Stimulated activated CD4-positive, alpha-beta T cell treated with anti-CD3 and anti-CD28 coated beads, TNF-alpha, amount 100 ng/mL, for 1 hour (primary cell): Measurements from ENCODE around the gene RPP25L.

Source experiments
- DNase-seq, 3 donors: peaks; one replicate each; pipeline ENCODE4 v3.0.0-alpha.2; 2020; ENCODE audit warnings: low read depth in 3 of 3, low spot score in 1 of 3

RPP25L gene

DNA sequence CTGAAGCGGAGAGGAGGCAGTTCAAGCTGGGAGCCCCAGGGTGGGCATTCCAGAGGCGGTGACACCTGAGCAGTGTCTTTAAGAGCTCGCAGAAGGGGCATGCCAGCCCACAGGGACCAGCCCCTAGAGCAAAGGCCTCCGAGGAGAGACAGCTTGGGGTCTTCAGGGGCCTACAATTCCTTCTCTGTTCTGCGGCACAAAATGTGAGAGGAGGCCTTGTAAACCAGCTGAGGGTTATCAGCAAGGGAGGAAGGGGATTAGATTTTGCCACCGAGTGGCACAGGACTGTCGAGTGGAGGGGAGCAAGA, 26.2 kb upstream of the RPP25L start:
- DNase-seq, result no peak

DNA sequence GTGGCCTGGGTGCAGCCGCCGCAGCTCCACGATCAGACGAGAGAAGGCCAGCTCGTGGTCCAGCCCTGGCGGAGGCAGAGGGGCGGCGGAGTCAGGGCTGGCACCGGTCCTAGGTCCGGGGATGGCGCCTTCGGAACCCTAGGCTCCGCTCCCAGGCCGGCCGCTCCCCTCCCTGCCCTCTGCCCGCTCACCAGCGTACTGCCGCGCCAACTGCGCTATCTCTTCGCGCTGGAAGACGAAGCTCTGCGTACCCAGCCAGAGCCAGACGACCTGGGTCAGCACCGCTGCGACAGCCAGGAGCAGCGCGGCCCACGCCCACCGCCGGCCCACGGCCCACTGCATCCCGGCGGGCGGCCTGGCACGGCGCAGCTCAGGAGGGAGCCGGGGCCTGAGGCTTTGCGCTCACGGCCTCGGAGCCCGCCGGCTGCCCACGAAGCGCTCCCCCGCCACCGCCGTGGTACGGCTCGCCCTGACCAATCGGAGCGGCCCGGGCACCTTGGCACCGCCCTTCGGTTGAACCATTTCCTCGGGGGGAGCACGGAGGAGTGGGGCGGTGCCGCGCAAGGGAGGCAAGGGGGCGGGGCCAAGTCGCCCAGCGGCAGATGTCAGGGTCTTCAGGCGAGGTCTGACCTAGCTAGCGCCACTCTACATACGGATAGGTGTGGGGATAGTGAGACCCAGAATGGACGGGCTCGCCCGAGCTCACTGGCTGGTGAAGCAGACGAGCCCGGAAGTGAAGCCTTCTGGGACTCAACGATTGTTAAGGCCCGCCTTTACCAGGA, 25.6 kb upstream of the RPP25L start, which contains the start of gene SIGMAR1:
Gene SIGMAR1 (minus strand): TSS at position 432 of the 782 bp plus-strand sequence. CDS start 90 bp downstream, at position 342.
- peak; percentile 80 to 92 (median 86) for DNase-seq

DNA sequence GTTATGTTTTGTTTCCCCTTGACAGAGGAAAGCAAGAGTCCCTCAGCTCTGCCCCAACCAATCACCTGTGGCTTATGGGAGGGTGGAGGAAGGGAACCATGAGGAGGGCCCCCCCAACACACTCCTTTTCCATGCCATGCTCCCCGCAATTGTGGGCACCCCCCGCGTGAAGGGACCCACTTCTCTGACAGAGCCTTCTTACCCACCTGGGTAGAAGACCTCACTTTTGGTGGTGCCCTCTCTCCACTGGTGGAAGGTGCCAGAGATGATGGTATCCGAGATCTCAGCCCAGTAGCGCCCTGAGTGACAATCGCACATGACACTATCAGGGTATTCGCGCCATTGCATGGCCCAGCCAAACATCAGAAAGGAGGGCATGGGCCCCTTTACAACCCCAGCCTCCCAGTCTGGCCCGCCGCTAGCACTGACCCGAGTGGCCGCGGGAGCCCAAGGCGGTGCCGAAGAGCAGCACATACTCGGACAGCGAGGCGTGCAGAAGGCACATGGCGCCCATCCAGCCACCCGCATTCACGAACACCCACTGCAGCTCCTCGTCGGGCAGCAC, 25.0 kb upstream of the RPP25L start:
- no peak for DNase-seq

DNA sequence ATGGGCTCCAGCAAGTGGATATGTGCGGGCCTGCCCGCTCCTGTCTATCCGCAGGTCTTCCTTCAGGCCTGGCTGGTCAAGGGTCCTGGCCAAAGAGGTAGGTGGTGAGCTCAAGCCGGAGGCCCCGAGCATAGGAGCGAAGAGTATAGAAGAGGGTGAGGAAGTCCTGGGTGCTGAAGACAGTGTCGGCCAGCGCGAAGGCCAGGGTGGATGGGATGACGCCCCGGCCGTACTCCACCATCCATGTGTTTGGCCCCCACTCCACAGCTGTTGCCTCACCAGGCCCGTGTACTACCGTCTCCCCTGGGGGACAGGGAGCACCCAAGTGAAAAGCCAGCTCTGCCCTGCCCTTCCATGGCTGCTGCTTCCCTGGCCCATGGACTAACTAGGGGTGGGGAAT, 23.7 kb upstream of the RPP25L start:
- DNase-seq, result no peak

DNA sequence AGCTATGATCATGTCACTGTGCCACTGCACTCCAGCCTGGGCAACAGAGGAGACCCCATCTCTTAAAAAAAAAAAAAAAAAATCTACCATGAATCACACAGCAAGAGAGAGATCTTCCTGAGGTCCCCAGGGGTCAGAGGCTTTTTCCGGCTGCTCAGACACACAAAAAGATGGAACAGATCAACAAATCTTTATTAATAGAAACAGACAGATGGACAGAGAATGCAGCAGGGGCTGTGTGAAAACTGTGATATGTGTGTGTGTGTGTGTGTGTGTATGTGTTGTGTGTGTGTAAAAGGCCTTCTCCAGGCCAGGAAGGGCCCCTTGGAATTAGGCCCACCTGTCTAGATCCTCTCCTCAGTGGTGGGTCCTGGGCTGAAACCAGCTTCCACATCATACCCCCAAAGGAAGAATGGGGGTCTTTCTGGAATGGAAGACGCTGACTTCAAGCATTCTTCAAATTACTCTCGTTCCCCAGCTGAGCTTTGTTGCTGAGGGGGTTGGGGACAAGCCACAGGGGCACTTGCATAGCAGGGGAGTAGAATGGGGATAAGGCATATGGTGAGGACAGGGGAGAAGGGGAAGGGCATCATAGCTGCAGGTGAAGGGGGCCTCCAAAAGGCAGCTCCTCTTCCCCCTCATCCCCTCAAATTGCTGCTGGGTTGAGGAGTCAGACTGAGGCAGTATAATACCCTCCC, 22.8 kb upstream of the RPP25L start:
- no peak for DNase-seq

DNA sequence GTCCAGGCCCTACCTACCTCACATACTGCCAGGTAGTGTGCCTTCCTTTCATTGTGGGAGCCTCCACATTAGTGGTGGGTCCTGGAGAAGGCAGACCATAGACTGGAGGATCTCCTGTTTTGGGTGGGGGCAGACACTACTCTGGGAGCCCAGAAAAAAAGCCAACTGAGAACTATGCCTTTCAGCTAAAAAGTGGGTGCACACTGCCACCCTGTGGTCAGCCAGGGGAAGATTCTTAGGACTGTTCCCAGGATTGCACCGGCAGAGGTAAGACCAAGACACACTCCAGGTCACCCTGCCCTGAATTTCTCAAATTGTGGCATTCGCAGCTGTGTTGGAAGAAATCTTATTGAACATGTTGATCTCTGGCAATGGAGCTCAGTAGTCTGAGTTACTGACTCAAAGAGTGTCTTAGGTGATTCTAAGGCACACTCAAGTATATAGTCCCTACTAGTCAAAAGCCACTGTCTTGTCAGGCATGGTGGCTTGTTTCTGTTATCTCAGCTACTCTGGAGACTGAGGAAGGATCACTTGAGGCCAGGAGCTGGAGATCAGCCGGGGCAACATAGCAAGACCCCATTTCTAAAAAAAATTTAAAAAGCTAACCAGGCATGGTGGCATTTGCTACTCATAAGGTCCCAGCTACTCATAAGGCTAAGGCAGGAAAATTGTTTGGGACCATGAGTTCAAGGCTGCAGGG, 22.1 kb upstream of the RPP25L start:
- DNase-seq, result peak; percentile 43 to 62 (median 52)

DNA sequence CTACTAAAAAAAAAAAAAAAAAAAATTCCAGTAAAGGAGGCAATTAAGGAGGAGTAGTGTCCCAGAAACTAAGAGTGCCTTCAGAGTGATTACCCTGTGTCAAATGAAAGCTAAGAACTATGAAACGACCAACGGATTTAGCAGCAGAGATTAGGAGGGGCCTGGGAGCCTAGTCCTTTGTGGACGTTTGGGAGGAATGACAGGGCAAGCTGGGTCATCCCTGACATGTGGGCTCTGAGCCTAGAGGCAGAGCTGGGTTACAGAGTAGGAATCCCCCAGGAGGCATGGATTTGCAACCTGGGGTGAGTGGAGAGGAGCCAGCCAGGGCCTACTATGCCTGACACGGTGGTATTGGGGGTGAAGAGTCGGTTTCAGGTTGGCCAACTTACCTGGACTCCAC, 21.3 kb upstream of the RPP25L start:
- no peak for DNase-seq

DNA sequence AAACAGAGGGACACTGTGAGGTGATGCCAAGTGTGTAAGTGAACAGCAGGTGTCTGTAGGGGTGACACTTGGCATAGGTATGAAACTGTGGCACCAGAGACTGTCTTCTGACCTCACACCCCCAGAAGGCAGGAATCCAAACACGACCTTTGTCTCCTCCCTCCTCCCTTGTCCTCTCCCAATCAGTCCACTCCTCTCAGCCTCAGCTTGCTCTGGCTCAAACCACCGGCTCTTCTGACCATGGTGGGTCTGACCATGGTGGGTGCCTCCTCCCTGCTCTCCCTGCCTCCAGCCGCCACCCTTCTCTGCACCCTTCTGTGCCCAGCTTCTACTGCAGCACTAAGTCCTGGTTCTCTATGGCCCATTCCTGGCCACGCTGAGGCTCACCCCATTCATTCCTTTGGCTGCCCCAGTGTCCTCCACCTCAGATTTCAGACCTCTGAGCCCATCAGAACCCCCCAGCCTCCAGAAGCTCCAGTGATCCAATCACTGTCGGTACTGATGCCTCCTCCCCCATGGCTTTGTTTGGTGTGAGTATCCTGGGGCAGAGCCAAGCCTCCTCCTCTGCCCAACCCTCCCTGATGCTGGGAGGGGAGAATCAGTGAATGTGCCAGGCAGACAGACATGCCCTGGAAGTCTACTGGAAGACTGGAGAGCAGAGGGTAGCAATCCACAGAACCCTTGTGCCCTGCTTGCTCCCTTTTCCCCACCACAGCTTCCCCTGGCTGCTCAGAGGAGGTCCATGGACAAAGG, 18.7 kb upstream of the RPP25L start:
- DNase-seq, result no peak

DNA sequence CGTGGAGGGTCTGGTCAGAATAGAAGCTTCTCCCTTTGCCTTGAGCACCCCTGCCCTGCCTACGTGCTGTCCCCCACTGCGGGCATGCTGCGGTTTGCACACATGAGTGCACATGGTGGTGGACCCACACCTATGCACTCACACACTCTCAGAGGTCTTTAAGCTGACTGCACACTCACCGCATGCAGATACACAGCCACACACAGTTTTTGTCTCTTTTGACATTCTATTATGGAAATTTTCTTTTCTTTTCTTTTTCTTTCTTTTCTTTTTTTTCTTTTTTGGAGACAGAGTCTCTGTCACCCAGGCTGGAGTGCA, 17.6 kb upstream of the RPP25L start:
- no peak for DNase-seq

DNA sequence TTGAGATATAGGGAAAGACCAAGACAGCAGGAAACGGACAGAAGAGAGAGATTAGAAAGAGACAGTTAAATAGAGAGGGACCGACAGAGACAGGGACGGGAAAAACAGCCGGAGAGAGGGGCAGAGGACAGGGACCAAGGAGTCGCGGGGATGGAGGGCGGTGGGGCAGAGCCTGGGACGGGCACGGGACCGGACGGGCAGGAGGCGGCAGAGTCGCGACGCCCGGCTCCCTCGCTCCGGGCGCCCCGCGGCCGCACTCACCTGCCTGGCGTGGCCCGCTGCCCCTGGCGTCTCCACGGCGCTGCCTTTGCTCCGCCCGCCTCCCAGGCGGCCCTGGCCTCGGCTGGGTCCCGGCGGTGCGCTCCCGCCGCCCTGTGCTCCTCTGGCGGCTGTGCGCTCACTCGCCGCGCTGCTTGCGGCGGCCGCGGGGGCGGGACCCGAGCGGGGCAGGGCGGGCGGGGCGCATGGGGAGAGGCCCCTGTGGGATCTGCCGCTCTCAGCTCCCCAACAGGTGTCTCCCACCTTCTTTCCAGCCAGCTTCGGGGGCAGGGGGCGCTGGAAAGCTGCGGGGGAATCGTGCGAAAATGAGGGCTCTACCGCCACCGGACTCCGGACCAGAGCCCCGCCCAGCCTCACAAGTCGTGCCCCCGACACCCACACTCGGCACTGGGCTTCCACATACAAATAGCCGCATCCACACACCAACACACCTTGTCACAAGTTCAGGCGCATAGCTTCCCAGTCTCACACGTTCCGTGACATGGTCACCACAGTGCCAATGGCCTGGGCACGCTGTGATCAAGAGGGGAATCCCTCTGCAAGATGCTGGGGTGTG, 17.0 kb upstream of the RPP25L start, which contains the start of gene ARID3C:
Gene ARID3C (minus strand): TSS at position 411 of the 835 bp plus-strand sequence. CDS start 1,052 bp downstream, outside the sequence.
- DNase-seq, result peak in 1 of 3 donors; percentile 41

DNA sequence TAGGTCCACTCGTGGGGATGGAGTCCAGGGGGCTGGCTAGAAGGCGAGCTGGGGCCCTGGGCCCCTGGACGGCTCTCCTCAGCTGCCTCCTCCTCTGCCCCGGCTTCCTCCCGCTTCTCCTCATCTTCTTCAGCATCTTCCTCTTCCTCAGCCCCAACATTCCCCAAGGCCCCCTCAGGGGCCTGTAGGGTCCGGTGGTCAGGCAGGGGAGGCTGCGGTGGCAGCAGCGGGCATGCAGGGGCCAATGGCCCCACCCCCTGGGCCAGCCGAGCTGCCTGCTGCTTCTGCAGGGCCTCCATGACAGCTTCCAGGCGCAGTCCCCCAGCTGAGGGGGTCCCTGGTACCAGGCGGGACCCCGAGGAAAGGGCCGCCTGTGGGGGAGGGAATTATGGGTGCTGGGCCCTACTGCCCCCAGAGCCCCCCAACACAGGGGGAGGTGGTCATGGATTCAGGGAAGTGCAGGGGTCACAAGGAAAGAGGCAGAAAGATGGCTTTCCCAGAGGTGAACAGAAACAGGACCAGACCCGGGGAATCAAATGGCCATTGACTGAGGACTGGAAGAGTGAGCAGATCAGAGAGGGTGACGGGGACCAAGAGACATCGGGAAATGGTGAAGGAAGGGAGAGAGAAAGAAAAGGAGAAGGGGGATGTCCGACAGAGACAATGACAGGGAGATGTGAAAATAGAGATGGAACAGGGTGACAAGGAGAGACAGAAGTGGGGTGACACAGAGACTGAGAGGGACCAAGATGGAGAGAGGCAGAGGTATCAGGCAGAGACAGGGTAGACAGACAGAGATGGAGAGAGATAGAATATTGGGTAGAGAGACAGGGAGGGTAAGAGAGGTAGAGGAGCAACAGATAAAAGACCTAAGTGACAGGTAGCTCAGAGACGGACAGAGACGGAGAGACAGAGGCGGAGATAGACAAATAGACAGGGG, 16.1 kb upstream of the RPP25L start:
- DNase-seq, result no peak

DNA sequence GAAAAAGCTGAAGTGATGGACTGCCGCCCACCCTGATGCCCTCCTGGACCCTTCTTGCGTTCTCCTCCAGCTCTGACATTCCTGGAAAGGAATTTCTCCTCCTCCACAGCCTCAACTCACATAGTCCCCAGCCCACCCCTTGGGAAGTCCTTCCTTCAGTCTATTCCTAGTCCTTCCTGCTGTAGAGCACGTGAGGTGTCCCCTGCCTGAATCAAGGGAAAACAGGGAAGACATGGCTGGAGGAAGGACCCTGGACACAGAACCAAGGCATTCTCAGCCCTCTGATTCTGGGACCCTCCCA, 13.2 kb upstream of the RPP25L start:
- no peak for DNase-seq

DNA sequence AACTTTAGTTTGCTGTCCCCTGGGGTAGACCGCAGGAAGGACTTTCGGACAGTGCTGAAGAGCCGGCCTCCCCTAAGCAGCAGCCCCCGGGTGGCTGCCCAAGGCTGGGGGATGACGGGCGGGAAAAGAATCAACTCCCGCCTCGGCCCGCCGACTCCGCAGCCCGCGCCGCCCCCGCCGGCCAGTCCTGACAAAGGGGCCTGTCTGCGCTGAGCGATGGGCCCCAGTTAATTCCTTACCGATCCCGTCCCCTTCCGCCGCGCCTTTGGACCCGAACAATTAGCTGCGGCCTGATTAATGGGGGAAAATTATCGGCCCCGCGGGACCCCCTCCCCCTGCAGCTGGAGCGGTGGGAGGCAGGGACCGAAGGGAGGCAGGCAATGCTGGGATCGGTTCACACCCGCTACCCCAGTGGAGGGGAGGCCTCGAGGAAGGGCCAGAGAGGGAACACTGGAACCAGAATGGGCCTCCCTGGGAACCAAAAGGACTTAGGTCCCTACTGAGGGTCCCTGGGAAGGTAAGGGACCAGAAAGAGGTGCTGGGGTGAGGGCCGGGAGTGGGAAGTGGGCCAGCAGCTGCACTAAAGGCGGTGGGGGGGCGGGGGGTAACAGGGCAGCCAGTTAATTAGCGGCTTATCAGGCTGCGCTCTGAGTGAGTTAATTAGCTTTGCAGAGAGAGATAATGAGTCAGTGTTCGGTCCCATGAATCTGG, 12.7 kb upstream of the RPP25L start:
- DNase-seq, result no peak

DNA sequence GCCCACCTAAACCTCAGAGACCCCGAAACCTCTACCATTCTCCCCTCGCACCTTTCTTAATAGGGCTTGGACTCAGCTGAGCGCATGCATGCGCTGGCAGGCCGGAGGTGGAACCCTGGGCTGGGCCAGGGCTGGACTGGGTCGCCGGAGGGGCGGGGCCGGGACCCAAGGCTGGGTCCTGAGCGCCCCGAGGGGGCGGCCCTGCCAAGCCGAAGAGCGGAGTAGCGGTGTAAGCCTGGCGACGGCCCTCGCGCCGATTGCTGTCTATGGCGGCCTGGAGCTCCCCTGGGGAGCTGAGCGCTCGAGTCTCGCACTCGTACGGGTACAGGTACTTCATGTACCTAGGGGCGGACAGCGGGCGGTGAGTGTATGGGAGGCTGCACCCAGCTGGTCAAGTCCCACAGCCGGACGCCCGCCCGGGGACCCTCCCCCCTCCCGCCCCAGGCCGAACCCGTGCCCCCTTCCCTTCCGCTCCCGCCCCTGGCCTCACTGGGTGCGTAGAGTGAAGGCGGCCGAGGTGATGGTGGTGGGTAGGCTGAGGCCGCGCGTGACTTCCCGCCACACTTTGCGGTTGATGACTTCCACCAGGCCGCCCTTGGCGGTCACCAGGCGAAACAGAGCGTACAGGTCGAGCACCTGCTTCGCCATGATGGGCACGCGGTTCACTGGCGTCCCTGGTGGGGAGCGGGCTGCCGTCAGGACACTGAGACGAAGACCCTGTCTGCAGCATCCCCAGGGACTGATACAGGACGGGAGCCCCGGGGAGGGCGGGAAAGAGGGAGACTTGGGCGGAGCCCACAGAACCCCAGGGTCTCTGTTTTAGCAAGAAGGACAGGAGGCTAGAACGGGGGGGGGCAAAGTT, 11.7 kb upstream of the RPP25L start:
- no peak for DNase-seq

DNA sequence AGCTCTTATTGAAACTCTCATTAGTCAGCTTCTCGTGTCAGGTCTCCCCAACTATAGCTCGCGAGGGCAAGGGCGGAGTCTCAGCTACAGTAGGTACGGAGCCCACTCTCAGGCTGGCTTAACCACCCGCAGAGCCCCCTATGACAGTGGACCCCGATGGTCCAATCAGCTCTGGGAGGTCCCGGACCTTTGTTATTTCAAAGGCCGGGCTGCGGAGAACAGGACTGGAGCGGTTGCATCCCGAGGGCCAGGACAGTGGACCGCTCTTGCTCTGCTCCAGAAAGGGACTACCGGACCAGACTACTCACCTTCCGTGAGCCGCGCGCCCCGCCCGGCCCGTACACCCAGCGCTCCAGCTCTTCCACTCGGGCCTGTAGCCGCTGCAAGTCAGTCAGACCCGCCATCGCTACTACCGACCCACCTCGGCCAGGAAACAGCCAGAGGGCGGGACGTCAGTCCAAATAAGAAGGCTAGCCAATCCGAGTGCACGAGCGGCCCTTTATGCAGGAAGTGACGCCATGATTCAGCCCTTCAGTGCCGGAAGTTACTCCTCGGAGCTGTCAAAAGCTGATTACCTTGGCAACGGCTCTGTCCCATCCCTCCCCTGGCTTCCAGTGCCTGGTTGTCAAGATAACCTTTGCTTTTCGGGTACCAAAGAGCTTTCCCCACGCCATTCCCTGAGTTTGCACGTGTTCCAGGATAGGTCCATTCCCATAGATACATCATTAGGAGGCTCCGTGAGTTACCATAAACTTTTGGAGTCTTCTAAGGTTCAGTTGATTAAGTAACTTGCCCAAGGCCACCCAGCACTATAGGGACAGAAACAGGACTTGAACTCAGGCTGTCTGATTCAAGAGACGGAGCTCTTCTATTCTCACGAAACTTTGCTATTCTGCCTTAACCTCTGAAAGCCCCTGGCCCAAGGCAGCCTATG, 8.4 kb upstream of the RPP25L start, which contains the start of gene DCTN3:
Gene DCTN3 (minus strand): TSS at position 435 of the 934 bp plus-strand sequence. CDS start 31 bp downstream, at position 404.
- peak; percentile 69 to 78 (median 78) for DNase-seq

DNA sequence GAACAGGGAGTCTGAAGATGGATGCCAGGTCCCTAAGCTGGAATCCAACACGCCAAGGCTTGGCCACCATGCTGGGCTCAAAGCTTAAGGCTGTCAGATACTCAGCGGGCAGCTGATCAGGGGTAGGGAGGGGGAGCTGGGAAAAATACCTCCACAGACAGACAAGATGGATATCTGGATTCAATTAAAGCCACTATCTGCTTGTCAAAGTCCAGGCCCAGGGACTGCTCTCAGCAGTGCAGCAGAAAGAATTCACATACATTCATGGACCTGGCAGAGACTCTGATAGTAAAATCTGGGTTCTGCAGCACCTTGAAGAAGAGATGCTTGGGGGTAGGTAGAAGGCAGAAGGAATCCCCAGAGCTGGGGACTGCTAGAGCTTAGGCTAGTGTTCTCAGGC, 3.2 kb upstream of the RPP25L start:
- no peak for DNase-seq
